Frontal cortex (tissue), 4 donors: ENCODE data around the gene CNOT6. TPM values are rescaled to one million over a fixed set of nuclear protein-coding genes. Genes with fewer than 3 reads are reported as not detected.

Experiments
- DNase-seq, 2 donors: peaks; one replicate each; pipeline ENCODE4 v3.0.0; 2012; ENCODE audit warnings: low spot score in 2 of 2
- FAIRE-seq: peaks from 2 replicates; lab custom pipeline; 2012; peaks lifted over from hg19 to GRCh38; lab: Jason Lieb, UNC
- total RNA-seq: library from RNA; depleted of rRNA; stranded (reverse); fragments of >200 nt; gene quantifications from one replicate; pipeline ENCODE4 v1.2.3, GENCODE V29; 2014
- donor health status: control.
- donor health status: control.
- donor health status: control.

CNOT6 gene
- total RNA-seq, 1 donor from 2014 or later, result 34.6 TPM

DNA sequence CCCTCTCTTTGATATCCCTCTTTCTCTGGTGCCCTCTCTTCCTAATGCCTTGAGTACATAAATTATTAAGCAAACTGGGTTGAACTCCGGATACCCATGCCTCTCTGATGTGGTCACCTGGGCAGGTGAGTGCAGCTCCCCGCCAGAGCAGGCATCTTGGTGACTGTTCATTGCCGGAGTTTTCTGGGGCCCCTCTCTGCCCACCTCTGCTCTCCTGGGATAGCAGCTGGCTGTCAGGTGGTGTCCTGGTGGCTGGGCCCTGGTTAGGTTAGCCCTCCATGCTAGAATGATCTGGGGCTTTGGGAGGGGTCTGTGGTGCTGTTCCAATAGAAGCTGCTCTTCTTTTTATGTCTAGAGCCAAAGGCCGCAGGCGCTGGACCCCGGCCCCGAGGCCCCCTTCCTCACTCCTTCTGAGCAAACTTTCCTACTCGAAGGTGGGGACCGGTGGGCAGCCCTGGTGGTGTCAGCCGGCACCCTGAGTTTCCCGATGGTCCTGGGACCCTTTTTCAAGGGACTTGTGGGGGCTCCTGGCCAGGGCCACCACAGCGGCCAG, 102.0 kb downstream of the CNOT6 start:
- FAIRE-seq (no peak), DNase-seq (peak in 1 of 2 donors; percentile 3)

DNA sequence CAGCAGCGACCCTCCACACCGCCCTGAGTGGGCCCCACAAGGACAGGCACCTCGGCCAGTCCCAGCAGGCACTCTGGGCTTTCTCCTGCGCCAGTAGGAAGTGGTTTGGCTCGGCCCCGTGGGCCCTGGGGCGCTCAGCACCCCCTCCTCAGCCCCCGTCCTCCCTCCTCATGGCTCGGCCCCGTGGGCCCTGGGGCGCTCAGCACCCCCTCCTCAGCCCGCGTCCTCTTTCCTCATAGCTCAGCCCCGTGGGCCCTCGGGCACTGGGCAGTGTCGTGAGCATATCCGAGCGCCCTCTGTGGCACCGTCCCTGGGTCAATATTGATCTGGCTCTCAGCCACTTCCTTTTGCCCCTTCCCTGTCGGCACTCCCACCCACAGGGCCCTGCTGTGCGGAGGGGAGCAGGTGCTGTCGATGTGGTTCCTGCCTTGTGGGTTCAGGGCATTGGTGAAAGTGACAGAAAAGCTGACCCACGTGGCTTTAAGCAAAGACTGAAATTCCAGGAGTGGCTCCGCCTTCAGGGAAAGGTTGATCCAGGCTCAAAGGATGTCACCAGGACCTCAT, 102.6 kb downstream of the CNOT6 start:
- DNase-seq (no peak), FAIRE-seq (no peak)

GRCh38 chr5:180598316-180598701, 104.1 kb downstream of the CNOT6 start:
- DNase-seq (no peak), FAIRE-seq (no peak)

- FAIRE-seq (no peak), DNase-seq (peak in 1 of 2 donors; percentile 5)
Observed at GRCh38 chr5:180598797-180599589, 104.8 kb downstream of the CNOT6 start.

- FAIRE-seq (no peak), DNase-seq (no peak)
Observed at GRCh38 chr5:180599590-180599914, 105.4 kb downstream of the CNOT6 start.

- DNase-seq, result peak in 1 of 2 donors; percentile 17
- no peak for FAIRE-seq
Observed at GRCh38 chr5:180599981-180600553, 105.9 kb downstream of the CNOT6 start.

- DNase-seq (peak; percentile 11 to 12), FAIRE-seq (no peak)
Observed at GRCh38 chr5:180600554-180601041, 106.4 kb downstream of the CNOT6 start.

DNA sequence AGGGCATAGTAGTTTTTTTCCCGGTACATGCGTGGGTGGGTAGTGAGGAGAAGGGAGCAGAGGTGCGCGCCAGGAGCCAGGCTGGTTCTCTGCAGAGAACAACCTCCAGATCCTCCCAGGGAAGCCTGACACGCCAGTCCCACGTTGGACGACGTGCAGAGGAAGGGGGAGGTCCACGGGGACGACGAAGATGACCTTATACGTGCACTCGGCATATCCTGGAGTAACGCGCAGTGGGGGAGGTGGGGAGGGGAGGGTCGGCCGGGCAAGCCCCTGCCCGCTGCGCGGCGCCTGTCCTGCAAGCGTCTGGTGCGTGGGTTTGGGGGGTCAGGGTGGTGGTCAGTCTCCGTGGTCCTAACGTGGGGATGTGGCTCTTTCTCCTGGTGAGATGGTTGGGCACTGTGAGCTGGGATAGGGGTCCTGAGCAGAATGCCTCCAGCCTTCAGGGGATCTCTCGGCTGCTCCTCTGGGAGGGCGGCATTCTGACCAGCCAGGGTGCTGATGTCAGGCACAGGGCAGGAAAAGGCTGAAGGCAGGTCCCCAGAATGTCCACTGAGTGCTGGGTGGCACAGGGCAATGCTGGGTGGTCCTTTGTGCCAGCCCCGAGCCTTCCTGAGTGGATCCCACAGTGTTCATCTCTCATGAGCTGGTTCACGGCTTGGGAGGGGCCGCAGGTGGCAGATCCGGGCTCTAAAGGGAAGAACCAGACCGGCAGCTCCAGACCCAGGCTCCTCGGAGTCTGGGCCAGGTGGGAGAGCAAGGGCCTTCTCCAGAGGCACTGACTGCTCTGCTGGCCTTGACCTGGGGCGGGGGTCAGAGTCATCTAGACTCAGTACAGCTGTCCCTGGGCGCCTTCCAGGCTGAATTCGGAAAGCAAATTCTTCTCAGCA, 107.7 kb downstream of the CNOT6 start:
- DNase-seq (peak; percentile 15 to 20), FAIRE-seq (no peak)

DNA sequence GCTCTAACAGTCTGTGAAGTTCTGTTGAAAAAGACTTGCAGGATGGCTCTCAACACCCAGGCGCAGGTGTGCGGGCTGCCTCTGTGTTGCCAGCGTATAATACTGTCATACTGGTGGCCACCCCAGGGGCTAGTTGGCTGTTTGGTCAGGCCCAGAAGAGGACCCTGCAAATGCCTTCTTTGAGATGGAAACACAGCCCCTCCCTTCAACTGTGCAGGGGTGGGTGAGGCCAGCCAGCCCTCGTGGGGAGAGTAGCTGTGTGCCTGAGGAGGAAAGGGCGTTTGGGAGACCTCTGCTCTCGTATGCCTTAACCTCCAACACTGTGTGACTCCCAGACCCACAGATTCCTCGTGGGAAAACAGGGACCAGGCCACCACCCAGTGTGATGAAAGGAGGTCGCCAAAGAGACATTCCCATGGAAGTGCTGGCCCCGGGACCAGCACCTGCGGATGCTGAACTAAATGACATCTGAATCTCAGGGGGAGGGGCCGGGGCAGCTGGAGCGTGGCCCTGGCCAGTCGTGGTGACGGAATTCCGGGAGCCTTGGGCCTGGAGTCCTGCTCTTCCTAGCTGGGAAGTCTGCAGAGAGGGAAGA, 108.4 kb downstream of the CNOT6 start:
- FAIRE-seq (no peak), DNase-seq (peak; percentile 12 to 29)

GRCh38 chr5:180603076-180603594, 109.0 kb downstream of the CNOT6 start:
- FAIRE-seq (no peak), DNase-seq (peak in 1 of 2 donors; percentile 11)

GRCh38 chr5:180604271-180604670, 110.1 kb downstream of the CNOT6 start:
- no peak for FAIRE-seq
- no peak for DNase-seq

DNA sequence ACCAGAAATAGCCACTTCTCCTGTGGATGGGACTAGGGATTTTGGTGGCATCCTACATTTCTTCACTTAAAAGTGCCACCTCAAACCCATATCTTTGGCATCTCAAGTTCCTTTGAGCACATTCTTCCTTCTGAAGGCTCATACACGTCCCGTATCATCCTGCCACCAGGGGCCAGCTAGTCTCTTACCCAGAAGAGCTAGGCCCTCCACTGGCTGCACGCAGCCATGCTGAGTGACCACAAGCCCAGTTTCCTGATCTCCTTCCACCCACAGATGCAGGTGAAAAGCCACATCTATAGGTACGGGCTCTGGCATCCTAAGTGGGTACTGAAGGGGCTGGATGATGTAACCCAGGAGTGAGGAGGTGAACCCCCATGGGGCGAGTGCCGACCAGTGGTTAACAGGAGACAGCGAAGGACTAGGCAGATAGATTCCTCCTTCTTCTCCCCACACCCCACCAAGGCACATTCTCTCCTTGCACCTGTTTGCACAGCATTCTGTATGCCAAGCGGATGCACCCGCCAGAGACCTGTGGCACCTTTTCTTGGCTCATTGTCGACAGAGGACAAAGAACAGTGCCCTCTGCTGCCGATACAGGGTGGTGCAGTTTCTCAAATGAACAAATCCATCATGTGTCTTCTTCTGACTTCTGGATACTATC, 111.5 kb downstream of the CNOT6 start:
- DNase-seq (no peak), FAIRE-seq (no peak)

- DNase-seq, result no peak
- FAIRE-seq, result no peak
Observed at GRCh38 chr5:180606215-180606785, 112.1 kb downstream of the CNOT6 start.

DNA sequence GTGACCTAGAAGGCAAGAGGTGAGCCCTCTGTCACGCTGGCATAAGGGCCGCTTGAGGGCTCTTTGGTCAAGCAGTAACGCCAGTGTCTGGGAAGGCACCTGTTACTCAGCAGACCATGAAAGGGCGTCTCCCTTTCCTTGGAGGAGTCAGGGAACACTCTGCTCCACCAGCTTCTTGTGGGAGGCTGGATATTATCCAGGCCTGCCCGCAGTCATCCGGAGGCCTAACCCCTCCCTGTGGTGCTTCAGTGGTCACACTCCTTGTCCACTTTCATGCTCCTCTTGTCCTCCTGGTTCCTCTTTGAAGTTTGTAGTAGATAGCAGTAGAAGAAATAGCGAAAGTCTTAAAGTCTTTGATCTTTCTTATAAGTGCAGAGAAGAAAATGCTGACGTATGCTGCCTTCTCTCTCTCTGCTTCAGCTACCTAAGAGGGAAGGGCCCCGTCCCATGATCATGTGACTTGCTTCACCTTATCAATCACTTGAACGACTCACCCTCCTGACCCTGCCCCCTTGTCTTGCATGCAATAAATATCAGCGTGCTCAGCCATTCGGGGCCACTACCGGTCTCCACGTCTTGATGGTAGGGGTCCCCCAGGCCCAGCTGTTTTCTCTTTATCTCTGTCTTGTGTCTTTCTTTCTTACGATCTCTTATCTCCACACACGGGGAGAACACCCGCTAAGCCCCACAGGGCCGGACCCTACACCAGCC, 113.8 kb downstream of the CNOT6 start:
- FAIRE-seq (no peak), DNase-seq (no peak)

DNA sequence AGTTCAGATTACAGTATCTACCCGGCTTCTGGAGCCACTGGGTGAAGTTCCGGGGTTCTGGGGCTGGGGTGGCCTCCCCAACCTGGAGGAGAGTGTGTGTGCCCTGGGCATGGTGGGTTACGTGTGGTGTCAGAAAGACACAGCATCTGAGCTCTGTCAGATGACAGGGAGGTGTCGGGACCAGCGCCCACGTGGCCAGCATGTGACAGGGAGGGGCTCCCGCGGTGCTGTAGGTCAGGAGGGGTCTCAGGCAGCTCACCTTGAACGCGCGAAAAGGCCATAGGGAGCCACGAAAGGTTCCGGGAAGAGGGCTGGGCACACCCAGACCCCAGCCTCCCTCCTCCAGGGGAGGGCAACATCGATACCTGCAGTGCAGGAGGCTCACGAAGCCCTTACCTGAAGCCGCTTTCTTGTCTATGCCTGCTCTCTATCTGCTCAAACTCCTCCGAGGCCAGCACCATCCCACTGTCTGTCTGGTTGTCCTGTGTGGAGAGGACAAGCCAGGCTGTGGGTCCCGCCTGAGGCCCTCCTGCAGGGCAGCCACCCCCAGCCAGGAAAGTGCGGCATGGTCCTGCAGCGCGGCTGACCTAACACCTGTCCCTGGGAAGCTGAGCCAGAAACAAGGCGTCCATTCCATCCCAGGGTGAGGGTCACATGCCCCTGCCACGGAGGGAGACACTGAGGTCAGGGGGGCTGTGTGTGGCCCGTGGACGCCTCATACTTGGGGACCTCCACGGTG, 114.6 kb downstream of the CNOT6 start:
- DNase-seq (no peak), FAIRE-seq (no peak)

GRCh38 chr5:180609386-180609785, 115.2 kb downstream of the CNOT6 start:
- FAIRE-seq (no peak), DNase-seq (no peak)
